ENCODE measurements around the gene HSD17B12. TPM values are rescaled to one million over a fixed set of nuclear protein-coding genes. Genes with fewer than 3 reads are reported as not detected.

The HSD17B12 gene
- total RNA-seq, 1 donor from 2014 or later = 89.6 TPM

- DNase-seq (ENCODE audit: low read depth in 2 of 2) = peak in 1 of 2 donors; percentile 40
Observed at GRCh38 chr11:43866520-43866919, 186.0 kb downstream of the HSD17B12 start.

- DNase-seq (ENCODE audit: low read depth in 2 of 2) = no peak
Observed at GRCh38 chr11:43866969-43867368, 186.4 kb downstream of the HSD17B12 start.

GRCh38 chr11:43868852-43869567 lies 188.5 kb downstream of the HSD17B12 start:
- DNase-seq (ENCODE audit: low read depth in 2 of 2) = peak in 1 of 2 donors; percentile 12

DNA sequence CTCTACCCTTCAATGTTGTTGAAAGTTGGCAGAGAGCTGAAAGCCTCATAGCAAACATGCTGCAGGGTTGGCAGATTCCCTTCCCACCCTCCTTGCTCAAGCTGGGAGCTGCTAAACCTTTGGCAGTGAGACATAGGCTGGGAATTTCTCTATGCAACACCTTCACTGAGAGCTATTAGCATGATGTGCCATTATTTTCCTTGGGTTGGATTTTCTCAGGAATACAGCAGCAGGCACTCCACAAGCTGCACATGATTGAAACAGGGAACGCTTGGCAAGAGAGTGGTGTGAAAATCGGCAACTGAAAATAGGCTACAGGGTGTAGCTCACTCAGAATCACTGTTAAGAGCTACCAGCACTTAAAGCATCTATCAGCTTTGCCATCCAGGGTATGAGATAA lies 190.5 kb downstream of the HSD17B12 start:
- no peak for DNase-seq (ENCODE audit: low read depth in 2 of 2)

DNA sequence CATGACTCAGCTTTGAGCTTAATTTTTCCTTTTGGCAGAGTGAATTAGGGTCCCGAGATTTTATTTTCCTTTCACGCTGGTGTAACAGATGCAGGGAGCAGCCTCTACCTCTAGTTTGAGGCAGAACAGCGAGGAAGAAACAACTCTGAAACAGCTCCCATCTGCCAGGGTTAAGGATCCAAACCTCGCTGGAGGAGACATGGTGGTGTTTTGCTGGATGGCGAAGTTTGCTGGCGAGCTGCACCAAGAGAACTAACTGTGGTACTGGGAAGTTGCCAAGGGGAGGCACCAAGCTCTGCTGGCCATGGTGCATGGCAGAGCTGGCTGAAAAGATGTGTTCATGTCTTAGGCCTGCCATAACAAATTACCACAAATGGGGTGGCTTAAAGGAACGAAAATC lies 192.5 kb downstream of the HSD17B12 start:
- no peak for DNase-seq (ENCODE audit: low read depth in 2 of 2)

- DNase-seq (ENCODE audit: low read depth in 2 of 2) = no peak
Observed at GRCh38 chr11:43874078-43874477, 193.5 kb downstream of the HSD17B12 start.

DNA sequence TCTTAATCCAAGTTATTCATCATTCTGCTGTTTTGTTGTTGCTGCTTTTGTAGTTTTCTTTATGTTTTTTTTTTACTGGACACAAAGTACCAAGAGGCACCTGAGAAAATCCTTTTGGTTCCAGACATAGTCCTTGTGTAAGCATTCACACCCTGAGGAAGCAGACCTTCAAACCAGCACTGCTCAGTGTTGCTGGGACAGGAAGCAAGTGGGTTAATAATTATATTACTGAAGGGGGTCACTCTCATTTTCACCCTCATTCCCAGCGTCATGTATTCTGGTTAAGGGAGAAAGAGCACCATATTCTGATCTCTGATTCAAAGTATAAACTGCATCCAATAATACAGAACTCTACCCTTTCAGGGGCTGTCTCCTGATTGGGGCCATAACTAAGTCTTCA lies 194.2 kb downstream of the HSD17B12 start:
- no peak for DNase-seq (ENCODE audit: low read depth in 2 of 2)

- no peak for DNase-seq (ENCODE audit: low read depth in 2 of 2)
Observed at GRCh38 chr11:43879789-43880639, 199.5 kb downstream of the HSD17B12 start.

- DNase-seq (ENCODE audit: low read depth in 2 of 2) = peak; percentile 89 to 96
Observed at GRCh38 chr11:43880640-43881159, 200.2 kb downstream of the HSD17B12 start, which contains the start of gene ALKBH3. Gene ALKBH3, plus strand, starts transcription at chr11:43880831. Its CDS starts 1,822 bp downstream, at chr11:43882653.

GRCh38 chr11:43892851-43893250 lies 212.3 kb downstream of the HSD17B12 start:
- no peak for DNase-seq (ENCODE audit: low read depth in 2 of 2)

DNA sequence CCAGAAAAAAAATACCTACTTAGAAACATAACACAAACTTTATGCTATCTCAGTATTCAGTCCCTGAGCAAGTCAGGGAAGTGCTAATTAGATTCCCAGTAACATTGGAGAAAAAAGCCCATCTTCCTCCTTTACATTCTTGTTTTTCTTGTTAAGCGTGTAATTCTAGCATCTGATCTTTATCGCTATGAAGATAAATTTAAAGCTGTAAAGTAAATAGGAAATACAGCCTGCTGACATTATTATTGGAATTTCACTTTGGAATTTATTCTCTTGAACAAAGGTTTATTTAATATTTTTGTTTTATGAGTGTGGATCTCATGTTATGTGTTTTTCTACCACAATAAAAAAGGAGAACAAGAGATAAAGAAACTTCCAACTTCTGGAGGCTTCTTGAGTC lies 214.0 kb downstream of the HSD17B12 start:
- DNase-seq (ENCODE audit: low read depth in 2 of 2) = no peak

- no peak for DNase-seq (ENCODE audit: low read depth in 2 of 2)
Observed at GRCh38 chr11:43895601-43896000, 215.1 kb downstream of the HSD17B12 start.

DNA sequence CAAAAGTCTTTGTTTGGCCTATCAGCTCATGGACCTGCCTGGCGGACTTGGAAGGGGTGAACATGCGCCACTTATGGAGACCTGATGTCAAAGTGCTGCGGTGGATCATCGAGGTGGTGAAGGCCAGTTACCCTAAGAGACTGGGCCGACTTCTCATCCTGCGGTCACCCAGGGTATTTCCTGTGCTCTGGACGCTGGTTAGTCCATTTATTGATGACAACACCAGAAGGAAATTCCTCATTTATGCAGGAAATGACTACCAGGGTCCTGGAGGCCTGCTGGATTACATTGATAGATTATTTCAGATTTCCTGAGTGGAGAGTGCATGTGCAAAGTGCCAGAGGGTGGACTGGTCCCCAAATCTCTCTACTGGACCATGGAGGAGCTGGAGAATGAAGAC lies 218.0 kb downstream of the HSD17B12 start:
- peak in 1 of 2 donors; percentile 57 for DNase-seq (ENCODE audit: low read depth in 2 of 2)

- DNase-seq (ENCODE audit: low read depth in 2 of 2) = no peak
Observed at GRCh38 chr11:43899094-43899493, 218.6 kb downstream of the HSD17B12 start.

DNA sequence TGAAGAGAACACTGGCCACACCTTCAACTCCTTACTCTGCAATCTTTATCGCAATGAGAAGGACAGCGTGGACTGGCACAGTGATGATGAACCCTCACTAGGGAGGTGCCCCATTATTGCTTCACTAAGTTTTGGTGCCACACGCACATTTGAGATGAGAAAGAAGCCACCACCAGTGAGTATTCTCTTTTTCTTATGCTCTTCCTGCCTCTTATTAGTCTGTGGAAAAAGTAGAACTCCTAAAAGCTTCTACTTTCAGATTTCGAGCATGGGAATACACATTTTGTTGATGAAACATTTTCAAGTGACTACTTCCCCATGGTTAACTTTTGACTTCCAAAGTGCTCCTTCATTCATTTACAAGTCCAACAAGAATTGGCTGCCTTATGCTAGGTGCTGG lies 221.0 kb downstream of the HSD17B12 start:
- no peak for DNase-seq (ENCODE audit: low read depth in 2 of 2)

GRCh38 chr11:43903078-43903477 lies 222.5 kb downstream of the HSD17B12 start:
- DNase-seq (ENCODE audit: low read depth in 2 of 2) = no peak

- DNase-seq (ENCODE audit: low read depth in 2 of 2) = no peak
Observed at GRCh38 chr11:43903969-43904368, 223.4 kb downstream of the HSD17B12 start.

DNA sequence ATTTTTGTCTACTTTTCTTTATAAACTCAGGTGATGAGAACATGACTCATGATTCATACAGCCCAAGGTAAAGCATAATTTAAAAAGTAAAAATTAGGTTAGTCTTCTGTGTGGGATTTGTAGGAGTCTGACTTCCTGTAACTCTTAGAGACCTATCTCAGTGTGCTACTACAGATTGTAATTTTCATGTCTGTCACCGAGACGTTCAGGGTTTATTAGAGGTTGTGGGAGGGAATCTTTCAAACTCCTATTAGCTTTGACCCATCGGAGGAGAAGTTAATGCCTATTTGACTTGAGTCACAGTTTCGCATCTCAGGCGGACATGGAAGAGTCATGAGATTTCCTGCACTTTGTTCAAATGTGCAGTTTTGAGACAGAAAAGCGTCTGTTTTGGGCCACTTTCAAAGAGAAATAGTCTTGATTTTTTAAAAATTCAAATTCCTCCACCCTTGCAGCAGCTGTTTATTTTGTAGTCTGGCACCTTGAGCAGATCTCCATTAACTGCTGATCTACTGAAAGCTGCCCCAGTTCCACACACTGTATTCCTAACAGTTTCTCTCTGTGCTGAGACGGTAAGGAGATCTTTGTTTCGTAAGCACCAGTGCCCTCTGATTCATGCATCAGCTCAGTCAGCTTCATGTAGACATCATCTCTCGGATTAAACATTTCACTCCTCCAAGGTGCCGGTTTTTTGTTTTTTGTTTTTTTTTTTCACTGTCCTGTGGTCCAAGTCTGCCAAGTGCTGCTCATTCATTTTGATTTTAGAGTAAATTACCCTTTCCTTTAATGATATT lies 224.4 kb downstream of the HSD17B12 start:
- peak in 1 of 2 donors; percentile 39 for DNase-seq (ENCODE audit: low read depth in 2 of 2)

DNA sequence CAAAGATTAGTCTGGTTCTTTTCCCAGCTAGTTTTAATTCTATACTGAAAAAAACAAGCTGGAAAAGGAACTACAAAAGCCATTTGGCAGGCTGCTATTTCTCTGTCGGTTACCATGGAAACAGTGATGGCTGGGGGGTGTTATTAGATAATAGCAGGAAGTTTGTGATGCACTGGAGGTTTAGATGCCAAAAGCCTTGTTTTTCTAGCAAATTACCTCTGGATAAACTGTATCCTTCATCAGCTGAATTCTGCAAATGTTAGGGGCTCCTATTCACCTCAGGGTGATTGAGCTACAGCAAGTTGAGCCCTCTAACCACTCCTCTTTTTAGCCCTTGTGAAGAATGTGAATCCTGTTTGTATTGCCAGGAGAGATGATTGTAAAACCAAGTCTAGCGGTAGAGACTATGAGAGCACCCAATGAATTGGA lies 225.3 kb downstream of the HSD17B12 start:
- DNase-seq (ENCODE audit: low read depth in 2 of 2) = peak; percentile 96 to 97

All from dermis microvascular lymphatic vessel endothelial cell (primary cell).